ENCODE results near the gene TRIM63. TPM values are rescaled to one million over a fixed set of nuclear protein-coding genes. Genes with fewer than 3 reads are reported as not detected.
A peak's percentile ranks its signal among the peaks of the same experiment; 100 is the strongest.

The TRIM63 gene
- total RNA-seq, 2 donors from 2014 or later, result not detected

DNA sequence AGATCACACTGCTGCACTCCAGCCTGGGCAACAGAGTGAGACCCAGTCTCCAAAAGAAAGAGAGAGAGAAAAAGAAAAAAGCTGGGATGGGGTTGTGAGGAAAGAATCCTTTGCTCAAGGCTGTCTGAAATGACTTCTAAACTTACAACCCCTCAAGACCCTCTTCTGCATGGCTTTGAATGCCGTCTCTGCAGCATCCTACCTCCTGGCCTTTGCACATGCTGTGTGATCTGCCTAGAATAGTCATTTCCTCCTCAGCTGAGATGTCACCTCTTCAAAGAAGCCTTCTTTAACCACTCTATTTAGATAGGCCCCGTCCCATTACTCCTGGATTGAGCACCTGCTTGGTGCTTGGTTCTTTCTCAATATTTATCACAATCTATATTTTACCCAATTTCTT is 17.4 kb upstream of the TRIM63 start:
- 89 to 93% methylated on average over 2 of the region's 2 CpGs for WGBS, 2 donors
- no peak for TF ChIP-seq CTCF (IDR thresholded peaks at IDR 0.05)
- TF ChIP-seq POLR2A (IDR thresholded peaks at IDR 0.05), result no peak
- peaks cover 31% of the 10 kb centered on the region for H3K4me1 ChIP-seq
- no peak overlapping the region for H3K4me3 ChIP-seq
- H3K9me3 ChIP-seq, result no peaks in the 10 kb centered on the region
- no peak for ATAC-seq
- no peaks in the 10 kb centered on the region for H3K36me3 ChIP-seq (replicated peaks in 1 of 2; ENCODE audit: insufficient read depth in 1 of 2, low read depth in 2 of 2)
- no peak for DNase-seq
- intact Hi-C loops (cut with DNase I), result no loop called here
- H3K27me3 ChIP-seq, result no peaks in the 10 kb centered on the region
- no peak overlapping the region for H3K27ac ChIP-seq

DNA sequence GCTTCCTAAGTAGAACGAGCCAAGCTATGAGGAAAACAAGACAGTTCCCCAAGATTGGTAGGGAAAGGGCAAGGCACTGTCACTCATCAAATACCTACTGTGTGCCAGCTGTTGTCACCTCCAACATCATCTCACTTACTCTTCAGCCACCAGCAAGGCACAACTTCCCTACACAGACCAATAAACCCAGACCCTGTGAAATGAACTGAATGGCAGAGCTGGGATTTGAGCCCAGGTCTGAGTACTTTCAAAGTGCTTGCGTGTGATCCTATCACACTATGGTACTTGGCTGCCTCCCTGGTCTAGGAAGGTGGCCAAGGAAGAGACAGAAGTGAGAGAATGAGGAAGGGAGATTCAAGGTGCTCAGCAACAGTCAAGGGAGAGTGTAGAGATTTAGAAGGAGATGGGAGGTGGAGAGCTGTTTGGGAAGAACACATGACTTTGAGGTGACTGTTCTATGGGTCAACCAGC is 16.7 kb upstream of the TRIM63 start:
- DNase-seq (no peak), ATAC-seq (no peak)
- 33 to 40% methylated on average over 2 of the region's 2 CpGs for WGBS, 2 donors
- no peaks in the 10 kb centered on the region for H3K36me3 ChIP-seq (replicated peaks in 1 of 2; ENCODE audit: insufficient read depth in 1 of 2, low read depth in 2 of 2)
- H3K9me3 ChIP-seq, result no peaks in the 10 kb centered on the region
- peaks cover 38% of the 10 kb centered on the region for H3K4me1 ChIP-seq
- H3K27ac ChIP-seq, result no peak overlapping the region
- no peaks in the 10 kb centered on the region for H3K27me3 ChIP-seq
- TF ChIP-seq CTCF (IDR thresholded peaks at IDR 0.05) (no peak), POLR2A (IDR thresholded peaks at IDR 0.05) (no peak)
- intact Hi-C loops (cut with DNase I), result no loop called here
- H3K4me3 ChIP-seq, result no peak overlapping the region

DNA sequence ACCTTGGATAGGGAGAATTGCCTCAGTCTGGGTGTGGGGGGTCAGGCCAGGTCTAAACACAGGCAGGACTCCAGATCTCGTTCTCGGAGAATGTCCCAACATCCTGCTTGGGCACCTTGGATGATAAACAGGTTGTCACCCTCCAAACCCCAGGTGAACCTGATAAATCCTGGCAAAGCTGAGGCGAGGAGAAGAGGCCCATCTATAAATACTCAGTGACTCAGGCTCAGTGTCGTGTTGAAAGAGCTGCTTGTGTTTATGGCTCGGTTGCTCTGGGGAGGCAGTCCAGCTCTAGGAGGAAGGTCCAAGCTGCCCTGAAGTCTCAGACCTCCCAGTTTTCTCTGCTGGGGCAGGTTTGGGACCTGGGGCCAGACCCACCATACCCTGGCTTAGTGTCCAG is 15.8 kb upstream of the TRIM63 start:
- no peak overlapping the region for H3K27ac ChIP-seq
- no peaks in the 10 kb centered on the region for H3K27me3 ChIP-seq
- peaks cover 47% of the 10 kb centered on the region for H3K4me1 ChIP-seq
- no peak overlapping the region for H3K4me3 ChIP-seq
- H3K9me3 ChIP-seq, result no peaks in the 10 kb centered on the region
- ATAC-seq, result no peak
- WGBS, 2 donors, result 56 to 76% methylated on average over 4 to 5 of the region's 5 CpGs
- peak in 1 of 4 donors; percentile 38 for DNase-seq
- intact Hi-C loops (cut with DNase I), result no loop called here
- TF ChIP-seq POLR2A (IDR thresholded peaks at IDR 0.05) (no peak), CTCF (IDR thresholded peaks at IDR 0.05) (no peak)
- H3K36me3 ChIP-seq (replicated peaks in 1 of 2; ENCODE audit: insufficient read depth in 1 of 2, low read depth in 2 of 2), result no peaks in the 10 kb centered on the region

DNA sequence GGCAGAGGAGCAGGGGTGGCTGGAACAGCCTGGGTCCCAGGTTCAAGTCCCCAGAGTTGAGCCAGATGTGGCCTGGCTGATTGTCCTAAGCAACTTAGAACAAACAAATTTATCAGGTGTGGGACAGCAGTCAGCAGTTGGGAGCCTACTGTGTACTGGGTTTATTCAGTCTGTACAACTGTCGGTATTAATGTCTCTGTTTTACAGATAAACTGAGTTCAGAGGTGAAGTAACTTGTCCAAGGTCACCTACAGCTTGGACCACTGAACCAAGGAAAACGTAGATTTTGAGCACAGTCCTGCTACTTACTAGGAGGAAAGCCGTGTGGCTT is 14.6 kb upstream of the TRIM63 start:
- Histone ChIP-seq H3K27ac (no peak overlapping the region), H3K27me3 (no peaks in the 10 kb centered on the region), H3K4me3 (no peak overlapping the region), H3K36me3 (replicated peaks in 1 of 2; ENCODE audit: insufficient read depth in 1 of 2, low read depth in 2 of 2) (no peaks in the 10 kb centered on the region), H3K4me1 (peaks cover 50% of the 10 kb centered on the region), H3K9me3 (no peaks in the 10 kb centered on the region)
- WGBS, 2 donors, result 45 to 47% methylated on average over 3 of the region's 3 CpGs
- intact Hi-C loops (cut with DNase I), result no loop called here
- TF ChIP-seq CTCF (IDR thresholded peaks at IDR 0.05) (no peak), POLR2A (IDR thresholded peaks at IDR 0.05) (no peak)
- no peak for DNase-seq
- ATAC-seq, result no peak

- Histone ChIP-seq H3K27me3 (no peaks in the 10 kb centered on the region), H3K4me1 (peaks cover 53% of the 10 kb centered on the region), H3K27ac (peak overlapping the region in 2 of 4 donors; percentile 21 to 63), H3K9me3 (no peaks in the 10 kb centered on the region), H3K36me3 (replicated peaks in 1 of 2; ENCODE audit: insufficient read depth in 1 of 2, low read depth in 2 of 2) (no peaks in the 10 kb centered on the region), H3K4me3 (no peak overlapping the region)
- WGBS, 2 donors, result 79 to 93% methylated on average over 3 to 8 of the region's 8 CpGs
- no peak for TF ChIP-seq CTCF (IDR thresholded peaks at IDR 0.05)
- TF ChIP-seq POLR2A (IDR thresholded peaks at IDR 0.05), result no peak
- no peak for ATAC-seq
- intact Hi-C loops (cut with DNase I), result no loop called here
- DNase-seq, result peak in 1 of 4 donors; percentile 16
Measured at GRCh38 chr1:26081267-26082019, 14.0 kb upstream of the TRIM63 start.

Measured in body of pancreas (tissue), 4 donors.